CD8-positive, alpha-beta memory T cell (primary cell): ENCODE results near the gene HSPBAP1. TPM values are rescaled to one million over a fixed set of nuclear protein-coding genes. Genes with fewer than 3 reads are reported as not detected.
A peak's percentile ranks its signal among the peaks of the same experiment; 100 is the strongest.
"Not testable (repeated sequence)": the region's sequence is repeated elsewhere in the genome, so short reads cannot be mapped to it uniquely, and the experiment has no call there.

Source experiments
- CTCF ChIA-PET: fragments of 350-600 bp; sonication (Branson Sonifier 250); formaldehyde crosslinking; loops from one replicate; lab custom pipeline; 2021; ENCODE audit warnings: antibody characterized with exemption; lab: Charles Lee
- POLR2A ChIA-PET: fragments of 350-600 bp; sonication (Branson Sonifier 250); formaldehyde crosslinking; loops from one replicate; lab custom pipeline; 2021; ENCODE audit warnings: antibody characterized with exemption; lab: Charles Lee
- DNase-seq, 5 donors: peaks; one replicate each; pipeline versions ENCODE4 v3.0.0 to v3.0.0-alpha.2; 2020 to 2022; ENCODE audit warnings: mixed read lengths in 1 of 5
- H3K27ac ChIP-seq: one replicate; pipeline ENCODE4 v1.7.0; 2013; ENCODE audit warnings: low read depth, mild to moderate bottlenecking, low read length, moderate library complexity
- H3K27me3 ChIP-seq: 2 replicates; pipeline ENCODE4 v1.7.0; 2013; ENCODE audit warnings: low read length, mild to moderate bottlenecking; ENCODE audit not compliant: insufficient read depth, poor library complexity, severe bottlenecking
- H3K36me3 ChIP-seq: 2 replicates; pipeline ENCODE4 v1.7.0; 2013; ENCODE audit warnings: mild to moderate bottlenecking, low read length, moderate library complexity; ENCODE audit not compliant: insufficient read depth
- H3K4me1 ChIP-seq: 2 replicates; pipeline ENCODE4 v1.7.0; 2013; ENCODE audit warnings: mild to moderate bottlenecking, low read length, moderate library complexity; ENCODE audit not compliant: insufficient read depth
- H3K4me3 ChIP-seq: 2 replicates; pipeline ENCODE4 v1.7.0; 2013; ENCODE audit warnings: mild to moderate bottlenecking, low read length
- H3K9me3 ChIP-seq: 2 replicates; pipeline ENCODE4 v1.7.0; 2013; ENCODE audit warnings: mild to moderate bottlenecking, low read length
- H3K27ac Mint-ChIP-seq, 8 donors: one replicate each; pipeline ENCODE4 v1.8.0; 2020 to 2021; ENCODE audit warnings: mixed read lengths in 8 of 8, mild to moderate bottlenecking in 6 of 8, inconsistent platforms in 3 of 8, moderate library complexity in 3 of 8
- H3K27me3 Mint-ChIP-seq, 2 donors: one replicate each; pipeline ENCODE4 v1.8.0; 2020 to 2021; ENCODE audit warnings: mixed read lengths in 2 of 2, mild to moderate bottlenecking in 1 of 2, moderate library complexity in 1 of 2
- H3K36me3 Mint-ChIP-seq, 3 donors: one replicate each; pipeline ENCODE4 v1.8.0; 2020 to 2021; ENCODE audit warnings: mixed read lengths in 3 of 3, inconsistent platforms in 1 of 3, mild to moderate bottlenecking in 1 of 3
- H3K4me1 Mint-ChIP-seq, 3 donors: one replicate each; pipeline ENCODE4 v1.8.0; 2020 to 2021; ENCODE audit warnings: mixed read lengths in 3 of 3, inconsistent platforms in 1 of 3, mild to moderate bottlenecking in 1 of 3
- H3K4me3 Mint-ChIP-seq, 7 donors: one replicate each; pipeline ENCODE4 v1.8.0; 2020 to 2021; ENCODE audit warnings: mixed read lengths in 7 of 7, mild to moderate bottlenecking in 6 of 7, moderate library complexity in 4 of 7, inconsistent platforms in 2 of 7
- H3K9me3 Mint-ChIP-seq, 5 donors: one replicate each; pipeline ENCODE4 v1.8.0; 2020 to 2022; ENCODE audit warnings: mixed read lengths in 5 of 5, mild to moderate bottlenecking in 3 of 5, moderate library complexity in 2 of 5, inconsistent platforms in 1 of 5
- polyA plus RNA-seq: library from polyadenylated mRNA; unstranded; fragments of 300-500 nt; fragmentation: Illumina TruSeq; gene quantifications from one replicate; pipeline ENCODE4 v1.2.3, GENCODE V29; 2021
- total RNA-seq, 2 experiments: library from RNA; stranded (reverse); gene quantifications; one replicate each; pipeline ENCODE4 v1.2.3, GENCODE V29; 2021

The HSPBAP1 gene
- total and polyA plus RNA-seq, 3 experiments from 2014 or later: 7.2 to 10.6 (median 10.2) TPM

GRCh38 chr3:122710616-122711251 is 82.9 kb downstream of the HSPBAP1 start:
- peaks cover 25 to 46% (median 43%) of the 10 kb centered on the region in 3 donors for H3K4me1 Mint-ChIP-seq
- H3K9me3 ChIP-seq, CTCF ChIA-PET, H3K27me3 ChIP-seq, H3K27me3 Mint-ChIP-seq, H3K4me1 ChIP-seq, H3K4me3 Mint-ChIP-seq, POLR2A ChIA-PET, H3K27ac ChIP-seq, H3K9me3 Mint-ChIP-seq, DNase-seq, H3K4me3 ChIP-seq: not testable (repeated sequence)
- H3K36me3 ChIP-seq: peaks cover 28% of the 10 kb centered on the region
- peak overlapping the region in 4 of 8 donors; percentile 30 to 71 (median 56) for H3K27ac Mint-ChIP-seq
- H3K36me3 Mint-ChIP-seq: peaks cover 8 to 90% (median 32%) of the 10 kb centered on the region in 3 donors

GRCh38 chr3:122705379-122705778 is 88.3 kb downstream of the HSPBAP1 start:
- ChIA-PET CTCF (no interaction called here), POLR2A (no interaction called here)
- Mint-ChIP-seq H3K36me3 (peaks cover 6 to 88% (median 36%) of the 10 kb centered on the region in 3 donors), H3K4me3 (no peak overlapping the region), H3K27me3 (no peaks in the 10 kb centered on the region), H3K9me3 (no peaks in the 10 kb centered on the region), H3K27ac (peak overlapping the region in 1 of 8 donors; percentile 22), H3K4me1 (peaks cover 19 to 48% (median 37%) of the 10 kb centered on the region in 3 donors)
- DNase-seq: no peak
- no peaks in the 10 kb centered on the region for H3K9me3 ChIP-seq
- H3K27me3 ChIP-seq: no peaks in the 10 kb centered on the region
- no peaks in the 10 kb centered on the region for H3K4me1 ChIP-seq
- no peak overlapping the region for H3K27ac ChIP-seq
- H3K36me3 ChIP-seq: peaks cover 22% of the 10 kb centered on the region
- no peak overlapping the region for H3K4me3 ChIP-seq

GRCh38 chr3:122700193-122700592 is 93.4 kb downstream of the HSPBAP1 start:
- H3K4me1 ChIP-seq: no peaks in the 10 kb centered on the region

GRCh38 chr3:122697952-122698620 is 95.5 kb downstream of the HSPBAP1 start:
- Histone ChIP-seq H3K9me3 (no peaks in the 10 kb centered on the region), H3K4me3 (no peak overlapping the region), H3K27me3 (no peaks in the 10 kb centered on the region), H3K36me3 (peaks cover 31% of the 10 kb centered on the region), H3K27ac (no peak overlapping the region), H3K4me1 (no peaks in the 10 kb centered on the region)
- ChIA-PET POLR2A (no interaction called here), CTCF (no interaction called here)
- DNase-seq: no peak
- Mint-ChIP-seq H3K4me1 (peaks cover 29 to 35% (median 30%) of the 10 kb centered on the region in 3 donors), H3K4me3 (no peak overlapping the region), H3K36me3 (peaks cover 13 to 87% (median 34%) of the 10 kb centered on the region in 3 donors), H3K27me3 (no peaks in the 10 kb centered on the region), H3K27ac (peak overlapping the region in 3 of 8 donors; percentile 24 to 74 (median 63)), H3K9me3 (no peaks in the 10 kb centered on the region)

More at GRCh38 chr3:122700193-122700592, 93.4 kb downstream of the HSPBAP1 start:
- Mint-ChIP-seq H3K4me3 (no peak overlapping the region), H3K36me3 (peaks cover 13 to 88% (median 35%) of the 10 kb centered on the region in 3 donors), H3K27ac (peak overlapping the region in 1 of 8 donors; percentile 22), H3K9me3 (no peaks in the 10 kb centered on the region), H3K4me1 (peaks cover 25 to 41% (median 29%) of the 10 kb centered on the region in 3 donors), H3K27me3 (no peaks in the 10 kb centered on the region)
- H3K36me3 ChIP-seq: peaks cover 35% of the 10 kb centered on the region
- no peak overlapping the region for H3K27ac ChIP-seq
- no peaks in the 10 kb centered on the region for H3K27me3 ChIP-seq
- no peak overlapping the region for H3K4me3 ChIP-seq
- POLR2A ChIA-PET: no interaction called here
- no peak for DNase-seq
- H3K9me3 ChIP-seq: no peaks in the 10 kb centered on the region
- CTCF ChIA-PET: no interaction called here

- H3K27ac Mint-ChIP-seq: peak overlapping the region in 1 of 8 donors; percentile 52
- H3K27ac ChIP-seq: no peak overlapping the region
- no peak overlapping the region for H3K4me3 Mint-ChIP-seq
- H3K4me1 Mint-ChIP-seq: peaks cover 24 to 28% (median 24%) of the 10 kb centered on the region in 3 donors
- H3K27me3 Mint-ChIP-seq: no peaks in the 10 kb centered on the region
- H3K36me3 Mint-ChIP-seq: peaks cover 15 to 86% (median 41%) of the 10 kb centered on the region in 3 donors
- H3K27me3 ChIP-seq: no peaks in the 10 kb centered on the region
- ChIA-PET POLR2A (no interaction called here), CTCF (interaction anchor here (1.4 to 2.2 kb wide), 2 partner anchors 12 to 312 kb away, joined by 4 to 5 read pairs; partner anchors contain the start of gene FAM162A)
- H3K9me3 Mint-ChIP-seq: no peaks in the 10 kb centered on the region
- H3K4me1 ChIP-seq: no peaks in the 10 kb centered on the region
- peaks cover 47% of the 10 kb centered on the region for H3K36me3 ChIP-seq
- no peak overlapping the region for H3K4me3 ChIP-seq
- DNase-seq: no peak
- no peaks in the 10 kb centered on the region for H3K9me3 ChIP-seq
Measured at GRCh38 chr3:122695927-122696561, 97.6 kb downstream of the HSPBAP1 start.

- Mint-ChIP-seq H3K27ac (peak overlapping the region in 6 of 8 donors; percentile 2 to 79 (median 28)), H3K27me3 (no peaks in the 10 kb centered on the region), H3K4me3 (no peak overlapping the region), H3K36me3 (peaks cover 15 to 76% (median 36%) of the 10 kb centered on the region in 3 donors), H3K9me3 (no peaks in the 10 kb centered on the region), H3K4me1 (peaks cover 24 to 30% (median 24%) of the 10 kb centered on the region in 3 donors)
- ChIA-PET CTCF (interaction anchor here (2.2 kb wide), 1 partner anchor 311 kb away, joined by 5 read pairs; the partner anchor contains the start of gene FAM162A), POLR2A (no interaction called here)
- DNase-seq: no peak
- Histone ChIP-seq H3K4me3 (no peak overlapping the region), H3K36me3 (peaks cover 40% of the 10 kb centered on the region), H3K27ac (no peak overlapping the region), H3K4me1 (no peaks in the 10 kb centered on the region), H3K9me3 (no peaks in the 10 kb centered on the region), H3K27me3 (no peaks in the 10 kb centered on the region)
Measured at GRCh38 chr3:122694966-122695365, 98.7 kb downstream of the HSPBAP1 start.

GRCh38 chr3:122692674-122693073 is 101.0 kb downstream of the HSPBAP1 start:
- Histone ChIP-seq H3K27ac (no peak overlapping the region), H3K36me3 (peaks cover 31% of the 10 kb centered on the region), H3K4me1 (no peaks in the 10 kb centered on the region), H3K9me3 (no peaks in the 10 kb centered on the region), H3K27me3 (no peaks in the 10 kb centered on the region), H3K4me3 (no peak overlapping the region)
- Mint-ChIP-seq H3K27ac (no peak overlapping the region), H3K27me3 (no peaks in the 10 kb centered on the region), H3K9me3 (no peaks in the 10 kb centered on the region), H3K36me3 (peaks cover 4 to 54% (median 39%) of the 10 kb centered on the region in 3 donors), H3K4me3 (no peak overlapping the region), H3K4me1 (peaks cover 12 to 23% (median 20%) of the 10 kb centered on the region in 3 donors)
- ChIA-PET POLR2A (no interaction called here), CTCF (interaction anchor here (1.6 kb wide), 1 partner anchor 128 kb away, joined by 3 read pairs; no protein-coding TSS in a partner anchor)
- DNase-seq: no peak
